B cell (primary cell): Measurements from ENCODE around the gene TRIM46. TPM values are rescaled to one million over a fixed set of nuclear protein-coding genes. Genes with fewer than 3 reads are reported as not detected.

Experiments
- ATAC-seq: fragments of 200-7000 bp; cut with Tn5 transposase; one replicate; pipeline ENCODE4 v1.10.0; 2021; ENCODE audit warnings: low read depth, mild to moderate bottlenecking, moderate number of reproducible peaks, moderate library complexity
- CTCF ChIA-PET: fragments of 350-600 bp; sonication (Branson Sonifier 250); formaldehyde crosslinking; loops from one replicate; lab custom pipeline; 2021; ENCODE audit warnings: antibody characterized with exemption, inconsistent platforms; lab: Charles Lee
- POLR2A ChIA-PET: fragments of 350-600 bp; sonication (Branson Sonifier 250); formaldehyde crosslinking; loops from one replicate; lab custom pipeline; 2021; ENCODE audit warnings: antibody characterized with exemption; lab: Charles Lee
- DNase-seq: peaks from one replicate; pipeline ENCODE4 v3.0.0; 2013
- H2AFZ ChIP-seq: 2 replicates; pipeline ENCODE4 v1.6.1; 2012; ENCODE audit warnings: mild to moderate bottlenecking, low read depth, low read length; ENCODE audit not compliant: insufficient read depth, poor library complexity, severe bottlenecking
- H3K27ac ChIP-seq, 2 donors: 1 replicate in 1 of 2; 2 replicates in 1 of 2; pipeline ENCODE4 v1.5.1; 2012 to 2013; ENCODE audit warnings: low read length in 2 of 2, mild to moderate bottlenecking in 2 of 2, moderate library complexity in 1 of 2
- H3K27me3 ChIP-seq, 4 experiments: fragments of 200-600 bp in 1 of 4; sonication (generic) in 1 of 4; replicated peaks in 1 of 4; 1 replicate in 2 of 4; 2 replicates in 2 of 4; pipeline versions ENCODE4 v1.6.1 to v1.7.0; 2013 to 2016; ENCODE audit warnings: low read length in 3 of 4, mild to moderate bottlenecking in 2 of 4, mixed read lengths in 1 of 4, moderate library complexity in 1 of 4; ENCODE audit not compliant: insufficient read depth in 4 of 4, control insufficient read depth in 3 of 4; ENCODE audit errors: control extremely low read depth in 1 of 4
- H3K36me3 ChIP-seq, 2 experiments: replicated peaks in 1 of 2; 1 replicate in 1 of 2; 2 replicates in 1 of 2; pipeline versions ENCODE4 v1.6.1 to v1.7.1; 2013; ENCODE audit warnings: low read length in 1 of 2; ENCODE audit not compliant: insufficient read depth in 2 of 2, control insufficient read depth in 1 of 2; ENCODE audit errors: control extremely low read depth in 1 of 2, extremely low read depth in 1 of 2
- H3K4me1 ChIP-seq, 2 donors: fragments of 200-600 bp in 1 of 2; sonication (generic) in 1 of 2; 1 replicate in 1 of 2; 2 replicates in 1 of 2; pipeline versions ENCODE4 v1.5.1 to v1.6.1; 2013 to 2017; ENCODE audit warnings: low read length in 2 of 2; ENCODE audit not compliant: control insufficient read depth in 2 of 2, insufficient read depth in 2 of 2
- H3K4me2 ChIP-seq: replicated peaks from 2 replicates; pipeline ENCODE3; 2012; ENCODE audit warnings: mild to moderate bottlenecking, low read depth, low read length; ENCODE audit not compliant: poor library complexity, severe bottlenecking
- H3K4me3 ChIP-seq, 5 experiments: fragments of 200-600 bp in 1 of 5; sonication (generic) in 1 of 5; 1 replicate in 3 of 5; 2 replicates in 2 of 5; pipeline versions ENCODE4 v1.5.1 to v1.7.0; 2011 to 2016; ENCODE audit warnings: low read length in 4 of 5, mild to moderate bottlenecking in 4 of 5, low read depth in 2 of 5, control low read depth in 1 of 5, moderate library complexity in 1 of 5; ENCODE audit not compliant: insufficient read depth in 1 of 5; ENCODE audit errors: control extremely low read depth in 1 of 5, extremely low read depth in 1 of 5
- H3K79me2 ChIP-seq: fragments of 200-600 bp; sonication (generic); one replicate; pipeline ENCODE4 v1.6.0; 2016; ENCODE audit warnings: low read length; ENCODE audit not compliant: control insufficient read depth, insufficient read depth
- H3K9ac ChIP-seq: fragments of 200-600 bp; sonication (generic); 2 replicates; pipeline ENCODE4 v1.6.1; 2017; ENCODE audit warnings: mild to moderate bottlenecking, low read length, moderate library complexity
- H3K9me3 ChIP-seq, 3 donors: one replicate each; pipeline versions ENCODE4 v1.6.1 to v1.7.1; 2013; ENCODE audit warnings: low read length in 2 of 3; ENCODE audit not compliant: control insufficient read depth in 2 of 3, insufficient read depth in 1 of 3; ENCODE audit errors: control extremely low read depth in 1 of 3
- H4K20me1 ChIP-seq: 2 replicates; pipeline ENCODE4 v1.6.0; 2012; ENCODE audit warnings: mild to moderate bottlenecking, low read length; ENCODE audit not compliant: insufficient read depth, control insufficient read depth, poor library complexity, severe bottlenecking
- H3K27ac Mint-ChIP-seq: one replicate; pipeline ENCODE4 v1.8.0; 2021; ENCODE audit warnings: mixed read lengths
- H3K27me3 Mint-ChIP-seq: one replicate; pipeline ENCODE4 v1.8.0; 2021; ENCODE audit warnings: mixed read lengths
- H3K4me1 Mint-ChIP-seq: one replicate; pipeline ENCODE4 v1.8.0; 2021; ENCODE audit warnings: mixed read lengths
- H3K4me3 Mint-ChIP-seq: one replicate; pipeline ENCODE4 v1.8.0; 2021; ENCODE audit warnings: mixed read lengths
- H3K9me3 Mint-ChIP-seq: one replicate; pipeline ENCODE4 v1.8.0; 2022; ENCODE audit warnings: mixed read lengths; ENCODE audit not compliant: insufficient read depth
- EZH2 ChIP-seq: IDR thresholded peaks from 2 replicates; pipeline ENCODE4 v1.6.1; 2012; ENCODE audit warnings: borderline replicate concordance, low read depth, mild to moderate bottlenecking, moderate library complexity, low read length; ENCODE audit not compliant: insufficient read depth, poor library complexity, severe bottlenecking
- WGBS: methylation state at CpG from one replicate; pipeline ENCODE4 v1.1.5; 2013; ENCODE audit warnings: missing lambda C conversion rate; ENCODE audit not compliant: insufficient coverage; 5-methylcytosine and 5-hydroxymethylcytosine counted together
- intact Hi-C: fragments of 100-400 bp; cut with micrococcal nuclease; formaldehyde crosslinking; loops from one replicate; pipeline ENCODE4 v1.10.0; 2022
- polyA plus RNA-seq: library from polyadenylated mRNA; depleted of rRNA; stranded (reverse); fragments of >200 nt; gene quantifications from 2 replicates; pipeline ENCODE4 v1.2.3, GENCODE V29; 2012
- total RNA-seq, 2 donors: library from RNA; stranded (reverse); fragments of 120-200 nt in 1 of 2; gene quantifications; 1 replicate in 1 of 2; 2 replicates in 1 of 2; pipeline versions ENCODE4 v1.2.3 to v1.2.4, GENCODE V29; 2013 to 2022
- TF ChIP-seq, protein P1 (sequence below): fragments of 200-600 bp; IDR thresholded peaks from one replicate; pipeline ENCODE4 v1.8.0; 2022; ENCODE audit warnings: antibody characterized with exemption, mild to moderate bottlenecking

TRIM46 gene
- total and polyA plus RNA-seq, 2 donors (not counting 1 experiment from before 2014, with no cell fraction given), result 2.6 to 3.4 TPM

GRCh38 chr1:155196103-155196892, 22.6 kb downstream of the TRIM46 start:
- no peaks in the 10 kb centered on the region for H4K20me1 ChIP-seq
- CTCF ChIA-PET, result interaction anchor here (0.8 to 7.7 kb wide), 4 partner anchors 11 to 31 kb away, joined by 3 to 196 read pairs (median 28); partner anchors contain the start of genes KRTCAP2, MTX1, THBS3 and TRIM46
- no peaks in the 10 kb centered on the region for H3K36me3 ChIP-seq
- TF ChIP-seq EZH2, result no peak
- TF ChIP-seq, protein P1, sequence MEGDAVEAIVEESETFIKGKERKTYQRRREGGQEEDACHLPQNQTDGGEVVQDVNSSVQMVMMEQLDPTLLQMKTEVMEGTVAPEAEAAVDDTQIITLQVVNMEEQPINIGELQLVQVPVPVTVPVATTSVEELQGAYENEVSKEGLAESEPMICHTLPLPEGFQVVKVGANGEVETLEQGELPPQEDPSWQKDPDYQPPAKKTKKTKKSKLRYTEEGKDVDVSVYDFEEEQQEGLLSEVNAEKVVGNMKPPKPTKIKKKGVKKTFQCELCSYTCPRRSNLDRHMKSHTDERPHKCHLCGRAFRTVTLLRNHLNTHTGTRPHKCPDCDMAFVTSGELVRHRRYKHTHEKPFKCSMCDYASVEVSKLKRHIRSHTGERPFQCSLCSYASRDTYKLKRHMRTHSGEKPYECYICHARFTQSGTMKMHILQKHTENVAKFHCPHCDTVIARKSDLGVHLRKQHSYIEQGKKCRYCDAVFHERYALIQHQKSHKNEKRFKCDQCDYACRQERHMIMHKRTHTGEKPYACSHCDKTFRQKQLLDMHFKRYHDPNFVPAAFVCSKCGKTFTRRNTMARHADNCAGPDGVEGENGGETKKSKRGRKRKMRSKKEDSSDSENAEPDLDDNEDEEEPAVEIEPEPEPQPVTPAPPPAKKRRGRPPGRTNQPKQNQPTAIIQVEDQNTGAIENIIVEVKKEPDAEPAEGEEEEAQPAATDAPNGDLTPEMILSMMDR, result no peak
- WGBS, result 84% methylated on average over 4 of the region's 6 CpGs
- Mint-ChIP-seq H3K9me3 (no peaks in the 10 kb centered on the region), H3K4me3 (peak overlapping the region; percentile 47), H3K27ac (no peak overlapping the region), H3K4me1 (peaks cover 30% of the 10 kb centered on the region), H3K27me3 (no peaks in the 10 kb centered on the region)
- no peak overlapping the region for H3K9ac ChIP-seq
- H3K27ac ChIP-seq, result no peak overlapping the region
- peaks cover 0 to 19% (median 1%) of the 10 kb centered on the region in 4 experiments for H3K27me3 ChIP-seq
- H3K79me2 ChIP-seq, result no peaks in the 10 kb centered on the region
- H3K4me1 ChIP-seq, result peaks cover 15 to 23% of the 10 kb centered on the region in 2 donors
- POLR2A ChIA-PET, result interaction anchor here (0.6 to 1.0 kb wide), 2 partner anchors 11 to 26 kb away, joined by 3 to 5 read pairs; no protein-coding TSS in a partner anchor
- peaks cover 0 to 5% (median 0%) of the 10 kb centered on the region in 3 donors for H3K9me3 ChIP-seq
- DNase-seq (peak; percentile 25), ATAC-seq (no peak)
- no peak overlapping the region for H2AFZ ChIP-seq
- H3K4me3 ChIP-seq, result no peak overlapping the region
- no peak overlapping the region for H3K4me2 ChIP-seq
- intact Hi-C loops, result no loop called here
